ENCODE measurements around the gene KLHL40.

Gene KLHL40

DNA sequence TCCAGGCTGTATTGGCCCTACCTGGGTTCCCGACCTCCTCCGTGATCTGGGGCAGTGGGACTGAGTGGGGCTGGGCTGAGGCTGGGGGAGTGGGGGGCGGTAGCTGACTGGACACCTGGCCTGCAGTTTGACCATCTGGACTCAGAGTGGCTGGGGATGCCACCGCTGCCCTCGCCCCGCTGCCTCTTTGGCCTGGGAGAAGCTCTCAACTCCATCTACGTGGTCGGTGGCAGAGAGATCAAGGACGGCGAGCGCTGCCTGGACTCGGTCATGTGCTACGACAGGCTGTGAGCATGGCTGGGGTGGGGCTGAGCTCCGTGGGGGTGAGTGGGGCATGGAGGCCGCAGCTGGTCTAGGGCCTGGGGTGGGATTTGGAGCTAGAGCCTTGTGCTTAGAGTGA is 2.7 kb downstream of the KLHL40 start:
- no peak overlapping the region for H4K8ac ChIP-seq (ENCODE audit: low read depth, low read length)
- WGBS, 2 donors (ENCODE audit: extremely low coverage in 2 of 2, insufficient read length in 2 of 2, insufficient replicate concordance in 1 of 2): no CpG with 5 or more reads among the region's 15 CpGs

DNA sequence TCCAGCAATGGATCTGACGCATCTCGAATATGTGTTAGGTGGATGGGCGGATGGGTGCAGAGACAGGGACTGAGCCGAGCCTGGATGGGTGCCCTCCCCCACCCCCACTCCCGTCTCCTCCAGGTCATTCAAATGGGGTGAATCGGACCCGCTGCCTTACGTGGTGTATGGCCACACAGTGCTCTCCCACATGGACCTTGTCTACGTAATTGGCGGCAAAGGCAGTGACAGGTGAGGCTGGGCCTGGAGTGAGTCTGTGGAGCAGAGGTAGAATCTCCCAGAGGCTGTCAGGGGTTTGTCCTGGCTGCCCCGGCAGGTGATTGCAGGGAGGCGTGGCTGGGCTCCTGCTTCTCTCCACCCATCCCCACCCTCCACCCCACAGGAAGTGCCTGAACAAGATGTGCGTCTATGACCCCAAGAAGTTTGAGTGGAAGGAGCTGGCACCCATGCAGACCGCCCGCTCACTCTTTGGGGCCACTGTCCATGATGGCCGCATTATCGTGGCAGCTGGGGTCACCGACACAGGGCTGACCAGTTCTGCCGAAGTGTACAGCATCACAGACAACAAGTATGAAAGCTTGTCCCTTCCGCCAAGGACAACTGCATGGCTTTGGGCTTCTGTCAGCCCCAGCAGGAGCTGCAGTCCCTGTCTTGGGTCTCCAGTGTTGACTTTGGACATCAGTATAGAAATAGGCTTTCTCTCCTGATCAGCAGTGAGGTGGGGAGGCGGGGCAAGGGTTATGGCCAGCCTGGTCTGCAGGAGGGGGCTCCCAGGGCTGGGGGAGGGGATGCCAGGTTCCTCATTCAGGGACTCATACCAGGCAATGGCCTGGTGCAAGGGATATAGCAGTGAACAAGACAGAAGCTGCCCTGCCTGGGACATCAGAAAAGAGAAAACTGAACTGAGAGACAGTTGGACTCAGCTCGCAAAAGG is 3.4 kb downstream of the KLHL40 start:
- no peak for DNase-seq (ENCODE audit: low spot score)
- H4K8ac ChIP-seq (ENCODE audit: low read depth, low read length): no peak overlapping the region

More for the DNA sequence above, 2.7 kb downstream of the KLHL40 start:
- Histone ChIP-seq H2BK12ac (ENCODE audit: low read length) (no peak overlapping the region), H3K18ac (ENCODE audit: low read length) (peak overlapping the region; percentile 77), H3K27ac (replicated peaks; ENCODE audit: low read length) (no peak overlapping the region), H3K9ac (ENCODE audit: low read depth, low read length, poor library complexity) (no peak overlapping the region), H3K4me2 (ENCODE audit: insufficient read depth, low read length, poor library complexity, severe bottlenecking) (no peak overlapping the region), H2BK5ac (ENCODE audit: low read length) (no peak overlapping the region), H2AFZ (ENCODE audit: low read length) (no peak overlapping the region), H4K91ac (ENCODE audit: low read depth, low read length, poor library complexity) (no peak overlapping the region), H3K9me3 (replicated peaks in 1 of 2; ENCODE audit: control insufficient read depth in 2 of 2, insufficient read depth in 1 of 2, low read depth in 1 of 2, low read length in 2 of 2) (no peaks in the 10 kb centered on the region), H3K4ac (ENCODE audit: low read length) (no peak overlapping the region), H3K23ac (ENCODE audit: low read depth, low read length, poor library complexity) (peak overlapping the region; percentile 37), H2BK120ac (ENCODE audit: low read depth, low read length) (no peak overlapping the region), H3K79me1 (ENCODE audit: low read depth, low read length) (no peaks in the 10 kb centered on the region), H3K36me3 (replicated peaks in 1 of 2; ENCODE audit: control insufficient read depth in 2 of 2, insufficient read depth in 2 of 2, low read length in 2 of 2) (no peaks in the 10 kb centered on the region), H3K14ac (ENCODE audit: low read length) (peak overlapping the region; percentile 40), H2AK5ac (ENCODE audit: low read depth, low read length) (no peak overlapping the region), H3K4me1 (ENCODE audit: control insufficient read depth in 2 of 2, insufficient read depth in 1 of 2, low read depth in 1 of 2, low read length in 2 of 2) (peaks cover 0 to 11% of the 10 kb centered on the region in 2 donors), H2BK15ac (ENCODE audit: low read length) (no peak overlapping the region), H3K4me3 (ENCODE audit: low read length in 2 of 2) (no peak overlapping the region), H3K27me3 (ENCODE audit: control insufficient read depth in 3 of 3, insufficient read depth in 3 of 3, low read depth in 1 of 3, low read length in 3 of 3) (peaks cover 0 to 21% (median 0%) of the 10 kb centered on the region in 3 experiments)
- DNase-seq (ENCODE audit: low spot score): no peak

DNA sequence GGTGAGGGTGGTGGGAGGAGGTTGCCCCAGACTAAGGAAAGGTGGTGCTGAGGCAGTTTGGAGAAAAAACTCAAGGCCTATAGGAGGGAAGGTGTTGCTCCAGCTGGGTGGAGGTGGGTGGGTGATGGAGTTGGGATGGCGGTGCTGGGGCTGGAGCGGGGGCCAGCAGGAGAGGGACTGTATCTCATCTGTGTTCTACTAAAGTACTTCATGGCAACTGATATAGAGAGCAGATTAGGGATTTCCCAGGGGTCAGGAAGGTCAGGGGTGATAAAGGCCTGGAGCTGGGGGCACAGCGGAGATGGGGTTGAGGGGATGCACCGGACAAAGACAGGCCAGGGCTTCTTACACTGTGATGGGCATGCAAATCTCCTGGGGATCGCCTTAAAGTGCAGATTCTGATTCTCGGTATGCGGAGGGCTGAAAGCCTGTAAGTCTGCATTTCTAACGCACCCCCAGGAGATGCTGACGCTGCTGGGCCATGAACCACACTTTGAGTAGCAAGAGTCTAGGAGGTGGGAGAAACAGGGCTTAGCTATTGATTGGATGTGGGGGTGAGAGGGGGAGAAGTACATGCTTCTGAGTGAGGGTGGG is 4.2 kb downstream of the KLHL40 start:
- peaks cover 0 to 8% of the 10 kb centered on the region in 2 donors for H3K4me1 ChIP-seq (ENCODE audit: control insufficient read depth in 2 of 2, insufficient read depth in 1 of 2, low read depth in 1 of 2, low read length in 2 of 2)
- no peak overlapping the region for H3K9ac ChIP-seq (ENCODE audit: low read depth, low read length, poor library complexity)
- H2BK15ac ChIP-seq (ENCODE audit: low read length): no peak overlapping the region
- no peak overlapping the region for H3K18ac ChIP-seq (ENCODE audit: low read length)
- no peak overlapping the region for H2BK5ac ChIP-seq (ENCODE audit: low read length)
- no peak overlapping the region for H3K4me2 ChIP-seq (ENCODE audit: insufficient read depth, low read length, poor library complexity, severe bottlenecking)
- no peak overlapping the region for H4K8ac ChIP-seq (ENCODE audit: low read depth, low read length)
- no CpG with 5 or more reads among the region's 9 CpGs for WGBS, 2 donors (ENCODE audit: extremely low coverage in 2 of 2, insufficient read length in 2 of 2, insufficient replicate concordance in 1 of 2)
- no peak overlapping the region for H3K23ac ChIP-seq (ENCODE audit: low read depth, low read length, poor library complexity)
- no peak overlapping the region for H2AFZ ChIP-seq (ENCODE audit: low read length)
- no peak overlapping the region for H2BK120ac ChIP-seq (ENCODE audit: low read depth, low read length)
- DNase-seq (ENCODE audit: low spot score): no peak
- no peaks in the 10 kb centered on the region for H3K79me1 ChIP-seq (ENCODE audit: low read depth, low read length)
- no peak overlapping the region for H3K4ac ChIP-seq (ENCODE audit: low read length)
- H3K14ac ChIP-seq (ENCODE audit: low read length): no peak overlapping the region
- H4K91ac ChIP-seq (ENCODE audit: low read depth, low read length, poor library complexity): no peak overlapping the region
- peaks cover 0 to 21% (median 0%) of the 10 kb centered on the region in 3 experiments for H3K27me3 ChIP-seq (ENCODE audit: control insufficient read depth in 3 of 3, insufficient read depth in 3 of 3, low read depth in 1 of 3, low read length in 3 of 3)
- H3K36me3 ChIP-seq (replicated peaks in 1 of 2; ENCODE audit: control insufficient read depth in 2 of 2, insufficient read depth in 2 of 2, low read length in 2 of 2): no peaks in the 10 kb centered on the region
- H2AK5ac ChIP-seq (ENCODE audit: low read depth, low read length): no peak overlapping the region
- no peak overlapping the region for H2BK12ac ChIP-seq (ENCODE audit: low read length)
- H3K9me3 ChIP-seq (replicated peaks in 1 of 2; ENCODE audit: control insufficient read depth in 2 of 2, insufficient read depth in 1 of 2, low read depth in 1 of 2, low read length in 2 of 2): no peaks in the 10 kb centered on the region
- no peak overlapping the region for H3K27ac ChIP-seq (replicated peaks; ENCODE audit: low read length)
- no peak overlapping the region for H3K4me3 ChIP-seq (ENCODE audit: low read length in 2 of 2)

More for the DNA sequence above, 3.4 kb downstream of the KLHL40 start:
- Histone ChIP-seq H3K4ac (ENCODE audit: low read length) (no peak overlapping the region), H3K27me3 (ENCODE audit: control insufficient read depth in 3 of 3, insufficient read depth in 3 of 3, low read depth in 1 of 3, low read length in 3 of 3) (peaks cover 0 to 21% (median 0%) of the 10 kb centered on the region in 3 experiments), H3K4me2 (ENCODE audit: insufficient read depth, low read length, poor library complexity, severe bottlenecking) (no peak overlapping the region), H3K27ac (replicated peaks; ENCODE audit: low read length) (no peak overlapping the region), H3K23ac (ENCODE audit: low read depth, low read length, poor library complexity) (peak overlapping the region; percentile 86), H2BK5ac (ENCODE audit: low read length) (peak overlapping the region; percentile 31), H3K4me3 (ENCODE audit: low read length in 2 of 2) (no peak overlapping the region), H2BK12ac (ENCODE audit: low read length) (no peak overlapping the region), H2AK5ac (ENCODE audit: low read depth, low read length) (no peak overlapping the region), H2BK15ac (ENCODE audit: low read length) (peak overlapping the region; percentile 86), H3K4me1 (ENCODE audit: control insufficient read depth in 2 of 2, insufficient read depth in 1 of 2, low read depth in 1 of 2, low read length in 2 of 2) (peaks cover 0 to 8% of the 10 kb centered on the region in 2 donors), H4K91ac (ENCODE audit: low read depth, low read length, poor library complexity) (no peak overlapping the region), H3K79me1 (ENCODE audit: low read depth, low read length) (no peaks in the 10 kb centered on the region), H3K9me3 (replicated peaks in 1 of 2; ENCODE audit: control insufficient read depth in 2 of 2, insufficient read depth in 1 of 2, low read depth in 1 of 2, low read length in 2 of 2) (no peaks in the 10 kb centered on the region), H3K9ac (ENCODE audit: low read depth, low read length, poor library complexity) (no peak overlapping the region), H2AFZ (ENCODE audit: low read length) (no peak overlapping the region), H3K36me3 (replicated peaks in 1 of 2; ENCODE audit: control insufficient read depth in 2 of 2, insufficient read depth in 2 of 2, low read length in 2 of 2) (no peaks in the 10 kb centered on the region), H3K18ac (ENCODE audit: low read length) (peak overlapping the region; percentile 6), H2BK120ac (ENCODE audit: low read depth, low read length) (peak overlapping the region; percentile 84), H3K14ac (ENCODE audit: low read length) (no peak overlapping the region)
- no CpG with 5 or more reads among the region's 22 CpGs for WGBS, 2 donors (ENCODE audit: extremely low coverage in 2 of 2, insufficient read length in 2 of 2, insufficient replicate concordance in 1 of 2)

DNA sequence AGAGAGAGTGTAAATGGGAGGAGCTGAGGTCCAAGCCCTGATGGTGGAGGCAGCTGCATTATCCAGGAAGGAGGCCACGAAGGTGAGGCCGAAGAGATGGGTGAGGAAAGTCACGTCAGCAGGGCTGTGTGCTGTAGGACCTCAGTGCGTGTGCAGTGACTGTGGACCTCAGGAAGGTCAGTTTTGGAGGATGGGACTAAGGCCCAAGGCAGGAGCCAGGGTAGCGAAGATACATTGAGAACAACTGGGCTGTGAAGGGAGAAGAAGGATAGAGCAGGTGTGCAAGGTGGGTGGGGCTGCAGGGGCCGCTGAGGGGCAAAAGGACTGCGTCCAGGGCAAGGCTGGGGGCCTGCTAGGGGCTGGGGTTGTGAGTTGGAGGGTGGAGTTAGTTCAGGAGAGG is 4.9 kb downstream of the KLHL40 start:
- DNase-seq (ENCODE audit: low spot score): no peak

More for the DNA sequence above, 4.9 kb downstream of the KLHL40 start:
- Histone ChIP-seq H3K9me3 (replicated peaks in 1 of 2; ENCODE audit: control insufficient read depth in 2 of 2, insufficient read depth in 1 of 2, low read depth in 1 of 2, low read length in 2 of 2) (no peaks in the 10 kb centered on the region), H3K18ac (ENCODE audit: low read length) (no peak overlapping the region), H3K79me1 (ENCODE audit: low read depth, low read length) (no peaks in the 10 kb centered on the region), H3K4me1 (ENCODE audit: control insufficient read depth in 2 of 2, insufficient read depth in 1 of 2, low read depth in 1 of 2, low read length in 2 of 2) (peaks cover 0 to 8% of the 10 kb centered on the region in 2 donors), H4K8ac (ENCODE audit: low read depth, low read length) (no peak overlapping the region), H2BK12ac (ENCODE audit: low read length) (no peak overlapping the region), H4K91ac (ENCODE audit: low read depth, low read length, poor library complexity) (no peak overlapping the region), H3K4ac (ENCODE audit: low read length) (no peak overlapping the region), H3K36me3 (replicated peaks in 1 of 2; ENCODE audit: control insufficient read depth in 2 of 2, insufficient read depth in 2 of 2, low read length in 2 of 2) (no peaks in the 10 kb centered on the region), H2BK15ac (ENCODE audit: low read length) (no peak overlapping the region), H3K4me2 (ENCODE audit: insufficient read depth, low read length, poor library complexity, severe bottlenecking) (no peak overlapping the region), H2BK5ac (ENCODE audit: low read length) (no peak overlapping the region), H2AK5ac (ENCODE audit: low read depth, low read length) (peak overlapping the region; percentile 19), H3K23ac (ENCODE audit: low read depth, low read length, poor library complexity) (no peak overlapping the region), H3K27me3 (ENCODE audit: control insufficient read depth in 3 of 3, insufficient read depth in 3 of 3, low read depth in 1 of 3, low read length in 3 of 3) (peaks cover 0 to 21% (median 0%) of the 10 kb centered on the region in 3 experiments), H3K9ac (ENCODE audit: low read depth, low read length, poor library complexity) (no peak overlapping the region), H2AFZ (ENCODE audit: low read length) (no peak overlapping the region), H2BK120ac (ENCODE audit: low read depth, low read length) (no peak overlapping the region), H3K27ac (replicated peaks; ENCODE audit: low read length) (no peak overlapping the region), H3K4me3 (ENCODE audit: low read length in 2 of 2) (peak overlapping the region in 1 of 2 donors; percentile 33), H3K14ac (ENCODE audit: low read length) (no peak overlapping the region)
- WGBS, 2 donors (ENCODE audit: extremely low coverage in 2 of 2, insufficient read length in 2 of 2, insufficient replicate concordance in 1 of 2): no CpG with 5 or more reads among the region's 7 CpGs

Data from neuronal stem cell (in vitro differentiated cells).